ENCODE results near the gene SMIM12.

The SMIM12 gene

GRCh38 chr1:34879230-34879629 lies 19.7 kb upstream of the SMIM12 start:
- in situ Hi-C loops (cut with HindIII; ENCODE audit: low sequenced_read_pairs), result no loop called here
- no peak overlapping the region for H3K4me3 ChIP-seq (ENCODE audit: low read depth, low read length)
- no peak for DNase-seq (ENCODE audit: low read depth, low spot score)
- no peak for TF ChIP-seq CTCF (IDR thresholded peaks at IDR 0.05; ENCODE audit: low read depth, low read length)

- TF ChIP-seq CTCF (IDR thresholded peaks at IDR 0.05; ENCODE audit: low read depth, low read length), result no peak
- H3K4me3 ChIP-seq (ENCODE audit: low read depth, low read length), result no peak overlapping the region
- no peak for DNase-seq (ENCODE audit: low read depth, low spot score)
- in situ Hi-C loops (cut with HindIII; ENCODE audit: low sequenced_read_pairs), result no loop called here
Measured at GRCh38 chr1:34876406-34876805, 16.9 kb upstream of the SMIM12 start.

GRCh38 chr1:34874296-34874952 lies 14.9 kb upstream of the SMIM12 start:
- in situ Hi-C loops (cut with HindIII; ENCODE audit: low sequenced_read_pairs), result no loop called here
- no peak for TF ChIP-seq CTCF (IDR thresholded peaks at IDR 0.05; ENCODE audit: low read depth, low read length)
- no peak for DNase-seq (ENCODE audit: low read depth, low spot score)
- no peak overlapping the region for H3K4me3 ChIP-seq (ENCODE audit: low read depth, low read length)

GRCh38 chr1:34872133-34872503 lies 12.6 kb upstream of the SMIM12 start:
- H3K4me3 ChIP-seq (ENCODE audit: low read depth, low read length), result no peak overlapping the region
- in situ Hi-C loops (cut with HindIII; ENCODE audit: low sequenced_read_pairs), result no loop called here
- no peak for TF ChIP-seq CTCF (IDR thresholded peaks at IDR 0.05; ENCODE audit: low read depth, low read length)
- DNase-seq (ENCODE audit: low read depth, low spot score), result no peak

- no peak for DNase-seq (ENCODE audit: low read depth, low spot score)
- in situ Hi-C loops (cut with HindIII; ENCODE audit: low sequenced_read_pairs), result no loop called here
- H3K4me3 ChIP-seq (ENCODE audit: low read depth, low read length), result no peak overlapping the region
- no peak for TF ChIP-seq CTCF (IDR thresholded peaks at IDR 0.05; ENCODE audit: low read depth, low read length)
Measured at GRCh38 chr1:34871443-34872132, 12.0 kb upstream of the SMIM12 start.

GRCh38 chr1:34870395-34870794 lies 10.8 kb upstream of the SMIM12 start:
- in situ Hi-C loops (cut with HindIII; ENCODE audit: low sequenced_read_pairs), result no loop called here
- no peak for DNase-seq (ENCODE audit: low read depth, low spot score)
- TF ChIP-seq CTCF (IDR thresholded peaks at IDR 0.05; ENCODE audit: low read depth, low read length), result no peak
- no peak overlapping the region for H3K4me3 ChIP-seq (ENCODE audit: low read depth, low read length)

Data from astrocyte of the spinal cord (primary cell).